Measurements from ENCODE around the gene BARX2. TPM values are rescaled to one million over a fixed set of nuclear protein-coding genes. Genes with fewer than 3 reads are reported as not detected.

The BARX2 gene
- total RNA-seq, 1 donor from 2014 or later, result 0.41 TPM

DNA sequence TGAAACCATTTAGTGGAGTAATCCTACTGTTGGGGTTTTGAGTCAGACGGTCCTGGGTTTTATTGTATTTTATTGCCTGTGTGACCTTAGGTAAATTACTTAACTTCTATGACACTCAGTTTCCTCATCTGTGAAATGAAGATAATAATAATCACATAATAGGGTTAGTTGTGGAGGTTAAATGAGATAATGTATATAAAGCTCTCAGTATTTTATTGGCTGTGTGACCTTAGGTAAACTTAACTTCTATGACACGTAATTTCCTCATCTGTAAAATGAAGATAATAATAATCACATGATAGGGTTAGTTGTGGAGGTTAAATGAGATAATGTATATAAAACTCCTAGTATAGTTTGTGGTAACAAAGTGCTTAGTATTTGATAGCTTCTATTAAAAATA is 13.2 kb downstream of the BARX2 start:
- intact Hi-C loops (cut with DNase I), result no loop called here
- DNase-seq (no peak), ATAC-seq (no peak)
- Histone ChIP-seq H3K9me3 (no peaks in the 10 kb centered on the region), H3K4me3 (no peak overlapping the region), H3K4me1 (no peaks in the 10 kb centered on the region), H3K27me3 (ENCODE audit: low read depth) (peaks cover 13% of the 10 kb centered on the region), H3K27ac (no peak overlapping the region), H3K36me3 (no peaks in the 10 kb centered on the region)
- TF ChIP-seq, protein P1, sequence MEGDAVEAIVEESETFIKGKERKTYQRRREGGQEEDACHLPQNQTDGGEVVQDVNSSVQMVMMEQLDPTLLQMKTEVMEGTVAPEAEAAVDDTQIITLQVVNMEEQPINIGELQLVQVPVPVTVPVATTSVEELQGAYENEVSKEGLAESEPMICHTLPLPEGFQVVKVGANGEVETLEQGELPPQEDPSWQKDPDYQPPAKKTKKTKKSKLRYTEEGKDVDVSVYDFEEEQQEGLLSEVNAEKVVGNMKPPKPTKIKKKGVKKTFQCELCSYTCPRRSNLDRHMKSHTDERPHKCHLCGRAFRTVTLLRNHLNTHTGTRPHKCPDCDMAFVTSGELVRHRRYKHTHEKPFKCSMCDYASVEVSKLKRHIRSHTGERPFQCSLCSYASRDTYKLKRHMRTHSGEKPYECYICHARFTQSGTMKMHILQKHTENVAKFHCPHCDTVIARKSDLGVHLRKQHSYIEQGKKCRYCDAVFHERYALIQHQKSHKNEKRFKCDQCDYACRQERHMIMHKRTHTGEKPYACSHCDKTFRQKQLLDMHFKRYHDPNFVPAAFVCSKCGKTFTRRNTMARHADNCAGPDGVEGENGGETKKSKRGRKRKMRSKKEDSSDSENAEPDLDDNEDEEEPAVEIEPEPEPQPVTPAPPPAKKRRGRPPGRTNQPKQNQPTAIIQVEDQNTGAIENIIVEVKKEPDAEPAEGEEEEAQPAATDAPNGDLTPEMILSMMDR (IDR thresholded peaks at IDR 0.05), result no peak

DNA sequence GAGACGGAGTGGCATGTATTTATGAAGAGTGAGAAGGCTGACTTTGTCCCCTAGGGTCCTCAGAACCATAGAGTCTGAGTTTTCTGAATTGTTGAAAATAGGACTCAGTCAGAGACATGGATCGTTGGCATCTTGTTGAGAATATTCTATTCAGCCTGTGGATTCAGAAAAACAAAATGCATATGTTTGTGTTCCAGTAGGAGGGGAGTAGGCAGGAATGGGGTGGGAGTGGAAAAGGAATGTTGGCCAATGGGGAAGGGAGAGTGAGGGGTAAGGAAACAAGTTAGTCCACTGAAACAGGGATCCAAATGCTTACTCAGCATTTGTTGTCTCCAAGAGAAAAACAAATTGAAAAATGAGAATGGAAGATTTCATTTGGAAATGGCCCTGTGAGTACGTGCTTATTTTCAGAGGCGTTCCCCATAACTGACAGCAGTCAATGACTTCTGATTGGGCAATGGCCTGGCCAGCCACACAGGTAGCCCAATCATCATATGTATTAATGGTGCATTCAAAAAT is 14.7 kb downstream of the BARX2 start:
- ATAC-seq (no peak), DNase-seq (no peak)
- TF ChIP-seq, protein P1 (IDR thresholded peaks at IDR 0.05), result no peak
- Histone ChIP-seq H3K27ac (no peak overlapping the region), H3K4me1 (no peaks in the 10 kb centered on the region), H3K4me3 (no peak overlapping the region), H3K36me3 (no peaks in the 10 kb centered on the region), H3K9me3 (no peaks in the 10 kb centered on the region), H3K27me3 (ENCODE audit: low read depth) (peaks cover 13% of the 10 kb centered on the region)
- intact Hi-C loops (cut with DNase I), result no loop called here

DNA sequence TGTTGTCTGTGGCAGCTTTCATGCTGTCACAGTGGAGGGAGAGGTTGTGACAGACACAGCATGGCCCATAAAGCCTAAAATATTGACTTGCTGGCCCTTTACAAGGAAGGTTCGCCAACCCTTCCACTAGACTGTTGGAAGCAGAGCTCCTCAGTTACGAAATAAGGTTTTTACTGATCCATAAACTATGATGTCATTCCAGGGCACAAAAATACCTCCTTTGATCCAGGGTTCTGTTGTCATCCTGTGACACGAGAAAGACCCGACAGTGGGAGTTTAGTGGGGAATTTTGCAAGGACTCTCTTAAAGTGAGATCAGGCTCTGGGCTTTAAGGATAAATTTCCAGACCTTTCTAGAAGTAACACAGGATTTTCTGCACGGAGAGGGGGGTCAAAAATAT is 15.7 kb downstream of the BARX2 start:
- H3K4me3 ChIP-seq, result no peak overlapping the region
- H3K36me3 ChIP-seq, result no peaks in the 10 kb centered on the region
- no peaks in the 10 kb centered on the region for H3K4me1 ChIP-seq
- H3K9me3 ChIP-seq, result no peaks in the 10 kb centered on the region
- TF ChIP-seq, protein P1 (IDR thresholded peaks at IDR 0.05), result no peak
- H3K27me3 ChIP-seq (ENCODE audit: low read depth), result peaks cover 13% of the 10 kb centered on the region
- DNase-seq, result no peak
- H3K27ac ChIP-seq, result no peak overlapping the region
- ATAC-seq, result no peak
- intact Hi-C loops (cut with DNase I), result no loop called here

DNA sequence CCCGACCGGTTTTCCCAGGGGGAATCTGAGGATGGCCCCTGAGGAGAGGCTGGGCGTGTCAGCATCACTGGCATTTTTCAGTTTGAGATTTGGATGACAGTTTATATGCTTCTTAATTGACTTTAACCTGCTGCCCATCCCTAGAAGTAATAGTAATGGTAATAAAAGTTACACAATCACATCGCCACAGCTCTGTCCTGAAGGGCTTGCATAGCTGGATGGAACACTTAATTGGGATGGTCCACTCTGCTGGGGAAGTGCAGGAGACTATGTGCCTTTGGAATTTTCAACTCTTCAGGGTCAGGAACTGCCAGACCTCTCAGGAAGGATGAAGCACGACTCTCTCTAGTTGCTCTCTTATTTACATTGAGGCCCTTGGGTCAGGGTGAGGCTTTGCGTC is 16.2 kb downstream of the BARX2 start:
- no peaks in the 10 kb centered on the region for H3K4me1 ChIP-seq
- intact Hi-C loops (cut with DNase I), result no loop called here
- peaks cover 15% of the 10 kb centered on the region for H3K27me3 ChIP-seq (ENCODE audit: low read depth)
- ATAC-seq (no peak), DNase-seq (no peak)
- H3K27ac ChIP-seq, result no peak overlapping the region
- no peaks in the 10 kb centered on the region for H3K9me3 ChIP-seq
- H3K36me3 ChIP-seq, result no peaks in the 10 kb centered on the region
- H3K4me3 ChIP-seq, result no peak overlapping the region
- TF ChIP-seq, protein P1 (IDR thresholded peaks at IDR 0.05), result no peak

DNA sequence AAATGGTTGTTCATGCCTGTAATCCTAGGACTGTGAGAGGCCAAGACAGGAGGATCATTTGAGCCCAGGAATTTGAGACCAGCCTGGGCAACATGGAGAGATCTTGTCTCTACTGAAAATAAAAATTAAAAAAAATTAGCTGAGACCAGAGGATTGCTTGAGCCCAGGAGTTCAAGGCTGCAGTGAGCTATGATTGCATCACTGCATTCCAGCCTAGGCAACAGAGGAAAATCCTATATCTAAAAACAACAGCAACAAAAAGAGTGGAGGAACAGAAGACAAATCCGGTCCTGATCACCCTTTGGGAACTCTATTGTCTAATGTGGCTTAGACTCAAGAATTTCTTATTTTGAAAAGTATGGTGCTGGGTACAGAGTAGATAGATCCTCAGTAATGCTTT is 17.3 kb downstream of the BARX2 start:
- ATAC-seq (no peak), DNase-seq (no peak)
- TF ChIP-seq, protein P1 (IDR thresholded peaks at IDR 0.05), result no peak
- no peaks in the 10 kb centered on the region for H3K4me1 ChIP-seq
- intact Hi-C loops (cut with DNase I), result no loop called here
- no peaks in the 10 kb centered on the region for H3K36me3 ChIP-seq
- H3K4me3 ChIP-seq, result no peak overlapping the region
- no peak overlapping the region for H3K27ac ChIP-seq
- peaks cover 15% of the 10 kb centered on the region for H3K27me3 ChIP-seq (ENCODE audit: low read depth)
- no peaks in the 10 kb centered on the region for H3K9me3 ChIP-seq

DNA sequence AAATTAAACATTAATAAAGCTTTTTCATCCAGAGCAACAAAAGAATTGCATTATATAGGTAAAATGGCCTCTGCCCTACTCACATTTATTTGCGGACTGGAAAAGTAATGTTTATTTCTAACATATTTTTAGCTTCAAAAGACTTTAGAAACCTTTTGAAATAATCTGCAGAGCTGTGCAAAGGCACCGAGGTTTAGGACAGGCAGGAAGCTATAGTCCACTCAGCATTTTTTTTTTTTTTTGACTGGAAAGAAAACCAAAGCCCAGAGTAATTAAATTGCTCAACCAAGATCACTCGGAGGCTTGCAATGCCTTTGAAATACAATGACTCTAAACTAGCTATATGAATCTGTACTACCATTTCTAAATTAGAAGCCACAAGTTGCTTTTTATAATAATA is 19.1 kb downstream of the BARX2 start:
- intact Hi-C loops (cut with DNase I), result no loop called here
- Histone ChIP-seq H3K4me1 (no peaks in the 10 kb centered on the region), H3K27ac (no peak overlapping the region), H3K9me3 (no peaks in the 10 kb centered on the region), H3K4me3 (no peak overlapping the region), H3K27me3 (ENCODE audit: low read depth) (peaks cover 15% of the 10 kb centered on the region), H3K36me3 (no peaks in the 10 kb centered on the region)
- TF ChIP-seq, protein P1 (IDR thresholded peaks at IDR 0.05), result no peak
- ATAC-seq (no peak), DNase-seq (no peak)

Measured in lower lobe of right lung (tissue), 2 donors.